ENCODE data around the gene GSTM5.
A peak's percentile ranks its signal among the peaks of the same experiment; 100 is the strongest.
"Not testable (repeated sequence)": the region's sequence is repeated elsewhere in the genome, so short reads cannot be mapped to it uniquely, and the experiment has no call there.

The GSTM5 gene

GRCh38 chr1:109739738-109740614 lies 27.9 kb downstream of the GSTM5 start:
- H3K27ac Mint-ChIP-seq: no peak overlapping the region

DNA sequence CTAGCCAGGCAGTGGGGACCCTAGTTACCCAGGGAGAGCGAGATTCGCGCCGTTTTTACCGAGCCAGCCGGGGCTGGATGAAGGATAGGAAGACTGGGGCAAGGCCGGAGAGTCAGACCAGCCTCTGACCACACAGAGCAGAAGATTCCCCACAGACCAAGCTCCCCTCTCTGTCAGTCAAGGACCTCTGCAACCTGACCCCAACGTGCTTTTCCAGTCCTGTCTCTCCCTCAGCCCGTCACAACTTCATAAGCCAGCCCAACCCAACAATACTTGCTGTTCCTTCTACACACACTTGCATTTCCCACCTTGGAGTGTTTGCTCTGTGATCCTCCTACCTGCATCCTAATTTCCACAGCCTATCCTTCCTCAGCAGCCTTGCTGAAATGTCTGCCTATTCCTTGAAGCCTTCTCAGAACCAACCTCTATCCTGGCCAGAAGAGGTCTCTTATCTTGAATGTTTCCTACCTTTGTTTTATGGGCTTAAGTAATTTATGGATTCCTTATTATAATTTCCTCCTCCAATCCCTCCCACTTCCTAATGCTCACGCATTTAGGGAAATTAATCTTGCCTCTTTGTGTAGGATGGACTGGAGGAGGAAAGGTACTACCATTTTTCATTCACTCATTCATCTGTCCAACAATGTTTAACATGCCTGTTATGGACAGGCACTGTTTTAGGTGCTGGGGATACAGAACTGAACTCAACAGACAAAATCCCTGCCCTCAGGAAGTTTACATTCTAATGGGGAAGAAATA lies 28.7 kb downstream of the GSTM5 start, which contains the start of gene GSTM3:
Gene GSTM3, minus strand, starts transcription at position 424 of the 759 bp plus-strand sequence. CDS start 751 bp downstream, outside the sequence.
- peak within 1 kb of the TSS; percentile 81 for H3K4me3 Mint-ChIP-seq
- no peaks in the 10 kb centered on the region for H3K9me3 Mint-ChIP-seq
- H3K27me3 Mint-ChIP-seq: peaks cover 1% of the 10 kb centered on the region
- peaks cover 20% of the 10 kb centered on the region for H3K4me1 Mint-ChIP-seq
- H3K36me3 Mint-ChIP-seq: no peaks in the 10 kb centered on the region
- H3K27ac Mint-ChIP-seq: peak within 1 kb of the TSS; percentile 42

More at GRCh38 chr1:109739738-109740614, 27.9 kb downstream of the GSTM5 start:
- Mint-ChIP-seq H3K27me3 (peaks cover 1% of the 10 kb centered on the region), H3K4me1 (peaks cover 20% of the 10 kb centered on the region), H3K36me3 (no peaks in the 10 kb centered on the region), H3K4me3 (peak overlapping the region; percentile 81), H3K9me3 (no peaks in the 10 kb centered on the region)

GRCh38 chr1:109748311-109748710 lies 36.3 kb downstream of the GSTM5 start:
- not testable (repeated sequence) for H3K4me1 Mint-ChIP-seq, H3K9me3 Mint-ChIP-seq, H3K4me3 Mint-ChIP-seq, H3K27me3 Mint-ChIP-seq, H3K36me3 Mint-ChIP-seq, H3K27ac Mint-ChIP-seq

GRCh38 chr1:109749221-109749620 lies 37.2 kb downstream of the GSTM5 start:
- Mint-ChIP-seq H3K4me1 (no peaks in the 10 kb centered on the region), H3K9me3 (no peaks in the 10 kb centered on the region), H3K36me3 (no peaks in the 10 kb centered on the region), H3K4me3 (no peak overlapping the region), H3K27me3 (peaks cover 7% of the 10 kb centered on the region), H3K27ac (no peak overlapping the region)

DNA sequence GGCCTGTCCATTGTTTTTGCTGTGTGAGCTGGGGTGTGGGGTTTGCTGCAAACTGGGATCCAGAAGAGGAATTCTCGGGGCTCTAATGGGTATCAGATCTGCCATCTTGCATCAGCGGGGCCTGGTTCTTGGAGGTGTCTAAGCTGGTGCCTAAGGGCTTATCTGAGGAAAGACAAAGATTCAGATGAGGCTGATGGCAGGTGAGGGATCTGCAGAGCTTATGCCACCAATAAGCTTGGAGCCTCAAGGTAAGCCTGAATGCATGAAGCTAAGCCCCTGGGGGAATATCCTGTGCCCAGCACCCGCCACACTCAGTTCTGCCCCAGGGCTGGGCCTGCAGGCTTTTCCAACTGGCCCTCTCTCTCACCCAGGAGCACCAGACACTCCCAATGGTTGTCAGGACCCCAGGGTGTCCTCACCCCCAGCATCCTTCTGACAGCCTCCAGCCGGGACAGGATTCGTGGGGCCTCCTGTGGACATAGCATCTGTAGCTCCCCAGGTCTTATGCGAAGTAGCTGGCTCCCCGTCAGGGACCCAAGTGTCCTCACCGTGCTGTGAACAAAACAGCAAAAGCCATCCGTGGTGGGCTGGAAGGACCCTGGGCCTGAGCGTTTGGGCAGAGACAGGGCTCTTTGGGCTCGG lies 38.3 kb downstream of the GSTM5 start:
- H3K27me3 Mint-ChIP-seq: peaks cover 7% of the 10 kb centered on the region
- no peaks in the 10 kb centered on the region for H3K4me1 Mint-ChIP-seq
- H3K27ac Mint-ChIP-seq: no peak overlapping the region
- no peak overlapping the region for H3K4me3 Mint-ChIP-seq
- no peaks in the 10 kb centered on the region for H3K9me3 Mint-ChIP-seq
- H3K36me3 Mint-ChIP-seq: no peaks in the 10 kb centered on the region

GRCh38 chr1:109750920-109751319 lies 38.9 kb downstream of the GSTM5 start:
- Mint-ChIP-seq H3K36me3 (no peaks in the 10 kb centered on the region), H3K27ac (no peak overlapping the region), H3K4me3 (no peak overlapping the region), H3K4me1 (no peaks in the 10 kb centered on the region), H3K9me3 (no peaks in the 10 kb centered on the region), H3K27me3 (peaks cover 7% of the 10 kb centered on the region)

DNA sequence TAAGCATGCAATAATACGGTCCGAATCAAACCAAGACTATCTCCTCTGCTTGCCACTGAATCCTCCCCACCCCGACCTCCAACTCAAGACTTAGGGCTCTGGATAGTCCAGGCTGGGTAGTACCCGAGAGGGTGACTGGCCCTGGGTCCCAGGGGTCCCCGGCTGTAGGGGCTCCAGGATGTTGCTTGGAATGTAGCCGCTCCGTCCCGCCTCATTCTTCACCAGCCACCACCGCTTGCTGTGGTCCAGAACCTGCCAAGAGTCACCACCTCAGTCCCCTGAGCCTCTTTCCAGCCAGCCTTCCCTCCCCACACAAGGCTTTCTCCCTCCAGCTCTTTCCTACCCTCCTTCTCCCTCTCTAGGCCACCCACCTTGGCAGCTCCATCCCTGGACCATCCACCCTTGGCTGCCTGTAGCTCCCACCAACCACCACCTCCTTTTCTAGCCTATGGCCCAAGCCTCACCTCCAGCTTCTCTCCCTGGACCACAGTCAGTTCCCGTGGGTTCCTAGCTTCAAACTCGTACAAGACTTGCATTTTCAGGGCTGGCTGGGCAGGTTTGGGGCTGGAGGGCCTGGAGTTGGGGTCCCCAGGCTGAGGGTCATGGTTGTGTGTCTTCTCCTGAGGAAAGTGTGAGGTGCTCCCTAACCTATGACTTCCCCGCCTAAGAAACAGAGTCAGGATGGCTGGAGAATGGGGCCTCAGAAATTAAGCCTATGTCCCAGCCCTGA lies 39.6 kb downstream of the GSTM5 start:
- H3K27ac Mint-ChIP-seq: no peak overlapping the region
- no peaks in the 10 kb centered on the region for H3K36me3 Mint-ChIP-seq
- no peaks in the 10 kb centered on the region for H3K9me3 Mint-ChIP-seq
- H3K4me3 Mint-ChIP-seq: no peak overlapping the region
- H3K27me3 Mint-ChIP-seq: peaks cover 7% of the 10 kb centered on the region
- H3K4me1 Mint-ChIP-seq: no peaks in the 10 kb centered on the region

GRCh38 chr1:109754738-109755137 lies 42.7 kb downstream of the GSTM5 start:
- Mint-ChIP-seq H3K36me3 (no peaks in the 10 kb centered on the region), H3K27me3 (peaks cover 3% of the 10 kb centered on the region), H3K4me1 (no peaks in the 10 kb centered on the region), H3K27ac (no peak overlapping the region), H3K9me3 (no peaks in the 10 kb centered on the region), H3K4me3 (no peak overlapping the region)

DNA sequence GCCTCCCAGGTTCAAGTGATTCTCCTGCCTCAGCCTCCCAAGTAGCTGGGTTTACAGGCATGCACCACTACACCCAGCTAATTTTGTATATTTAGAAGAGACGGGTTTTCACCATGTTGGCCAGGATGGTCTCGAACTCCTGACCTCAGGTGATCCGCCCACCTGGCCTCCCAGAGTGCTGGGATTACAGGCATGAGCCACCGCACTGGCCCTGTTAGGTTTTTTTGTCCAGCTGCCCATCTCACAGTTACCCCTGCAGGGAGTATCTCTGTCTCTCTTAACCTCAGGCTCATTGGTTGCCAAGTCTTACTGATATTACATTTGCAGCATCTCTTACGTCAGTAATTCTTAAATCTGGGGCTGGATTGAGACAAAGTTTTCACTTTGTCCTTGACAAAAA lies 44.3 kb downstream of the GSTM5 start:
- H3K27me3 Mint-ChIP-seq, H3K4me3 Mint-ChIP-seq, H3K4me1 Mint-ChIP-seq, H3K36me3 Mint-ChIP-seq, H3K27ac Mint-ChIP-seq, H3K9me3 Mint-ChIP-seq: not testable (repeated sequence)

DNA sequence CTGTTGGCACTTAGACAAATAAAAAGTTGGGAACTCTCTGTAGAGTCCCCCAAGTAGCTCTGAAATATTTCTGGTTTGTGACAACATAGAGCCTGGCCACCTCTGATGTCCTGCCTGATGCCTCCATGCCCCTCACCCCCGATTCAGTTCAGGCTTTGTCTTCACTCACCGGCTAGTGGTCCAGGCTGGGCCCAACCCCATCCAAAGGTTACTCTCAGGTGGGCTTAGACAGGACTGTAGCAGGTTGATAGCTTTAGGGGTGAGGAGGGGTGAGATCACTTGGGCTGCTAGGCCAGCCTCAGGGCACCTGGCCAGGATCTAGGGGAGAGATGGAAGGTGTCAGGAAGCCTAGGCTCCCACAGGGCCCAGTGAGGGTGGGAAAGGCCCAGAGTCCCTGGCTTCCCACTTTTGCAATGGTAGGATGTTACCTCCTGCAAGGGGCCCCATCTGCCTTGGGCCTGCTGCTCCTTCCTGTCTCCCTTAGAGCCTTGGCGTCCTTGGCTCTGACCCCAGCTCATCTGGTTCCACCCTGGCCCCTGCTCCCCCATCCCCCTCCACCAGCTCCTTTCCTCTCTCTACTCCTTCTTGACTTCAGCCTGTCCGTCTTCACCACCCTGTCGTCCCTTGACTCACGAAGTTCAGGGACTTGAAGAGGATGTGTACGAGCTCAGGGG lies 44.9 kb downstream of the GSTM5 start:
- Mint-ChIP-seq H3K27ac (no peak overlapping the region), H3K36me3 (no peaks in the 10 kb centered on the region), H3K27me3 (peaks cover 3% of the 10 kb centered on the region), H3K4me1 (no peaks in the 10 kb centered on the region), H3K9me3 (no peaks in the 10 kb centered on the region), H3K4me3 (no peak overlapping the region)

GRCh38 chr1:109757936-109758786 lies 46.1 kb downstream of the GSTM5 start:
- no peaks in the 10 kb centered on the region for H3K27me3 Mint-ChIP-seq

GRCh38 chr1:109759513-109760334 lies 47.7 kb downstream of the GSTM5 start:
- Mint-ChIP-seq H3K27me3 (no peaks in the 10 kb centered on the region), H3K27ac (peak overlapping the region; percentile 42), H3K4me1 (no peaks in the 10 kb centered on the region), H3K9me3 (no peaks in the 10 kb centered on the region), H3K36me3 (no peaks in the 10 kb centered on the region), H3K4me3 (no peak overlapping the region)

More at GRCh38 chr1:109757936-109758786, 46.1 kb downstream of the GSTM5 start:
- Mint-ChIP-seq H3K27ac (peak overlapping the region; percentile 64), H3K4me1 (no peaks in the 10 kb centered on the region), H3K4me3 (no peak overlapping the region), H3K9me3 (no peaks in the 10 kb centered on the region), H3K36me3 (no peaks in the 10 kb centered on the region)

DNA sequence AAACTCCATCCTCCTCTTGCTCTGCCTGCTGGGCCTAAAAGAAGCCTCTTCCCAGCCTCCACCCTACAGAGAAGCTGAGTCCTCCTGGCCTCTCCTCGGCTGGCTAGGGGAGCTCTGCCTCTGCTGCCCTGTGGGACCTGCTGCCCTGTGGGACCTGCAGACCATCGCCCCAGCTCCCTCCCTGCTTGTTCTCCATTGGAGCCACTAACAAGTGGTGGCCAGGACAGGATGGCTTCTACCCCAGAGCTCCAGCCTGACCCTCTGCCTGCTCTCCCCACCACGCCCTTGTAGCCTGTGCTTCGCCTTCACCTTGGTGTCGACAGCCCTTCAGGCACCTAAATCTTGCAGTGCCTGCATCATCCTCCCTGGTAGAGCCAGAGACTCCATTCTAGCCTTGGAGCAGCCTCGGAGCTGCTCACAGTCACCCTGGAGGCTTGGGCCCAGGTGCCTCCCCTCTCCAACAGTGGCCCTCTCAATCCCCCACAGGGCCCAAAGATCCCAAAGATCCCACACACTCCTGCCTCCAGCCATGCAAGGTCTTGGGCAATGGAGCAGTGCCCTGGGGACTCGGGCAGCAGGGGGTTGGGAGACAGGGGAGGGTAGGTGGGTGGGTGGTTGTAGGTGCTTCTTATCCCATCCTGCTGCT lies 48.7 kb downstream of the GSTM5 start:
- H3K9me3 Mint-ChIP-seq: no peaks in the 10 kb centered on the region
- H3K4me3 Mint-ChIP-seq: no peak overlapping the region
- no peaks in the 10 kb centered on the region for H3K36me3 Mint-ChIP-seq
- H3K4me1 Mint-ChIP-seq: no peaks in the 10 kb centered on the region
- H3K27ac Mint-ChIP-seq: no peak overlapping the region
- no peaks in the 10 kb centered on the region for H3K27me3 Mint-ChIP-seq
